SK-N-SH (cell line): Measurements from ENCODE around the gene SDK1. TPM values are rescaled to one million over a fixed set of nuclear protein-coding genes. Genes with fewer than 3 reads are reported as not detected.

ENCODE experiments used
- CTCF ChIA-PET: fragments of 300-600, 350-600 bp; formaldehyde crosslinking; extraction: SDS; loops from one replicate; lab custom pipeline; 2021; lab: Yijun Ruan, JAX
- POLR2A ChIA-PET: fragments of 350-600 bp; sonication (Branson Sonifier 250); formaldehyde crosslinking; extraction: SDS; loops from one replicate; lab custom pipeline; 2020; ENCODE audit warnings: antibody characterized with exemption, inconsistent platforms; lab: Yijun Ruan, JAX
- DNase-seq: peaks from one replicate; pipeline ENCODE4 v3.0.0; 2012
- H2AFZ ChIP-seq: fragments of 200-600 bp; sonication (generic); 2 replicates; pipeline ENCODE4 v1.8.1; 2016; ENCODE audit warnings: antibody characterized with exemption, mild to moderate bottlenecking, low read depth
- H3F3A ChIP-seq: fragments of 200-600 bp; sonication (generic); replicated peaks from 2 replicates; pipeline ENCODE3; 2016; ENCODE audit warnings: antibody characterized with exemption, mild to moderate bottlenecking; ENCODE audit not compliant: insufficient read depth
- H3K27ac ChIP-seq, 2 experiments: fragments of 200-500 bp in 1 of 2; fragments of 200-600 bp in 1 of 2; sonication (Bioruptor generic) in 1 of 2; sonication (generic), shearing (Covaris generic) in 1 of 2; 2 replicates each; pipeline versions ENCODE4 v1.5.1 to v1.6.1; 2014 to 2016; ENCODE audit warnings: low read depth in 2 of 2, inconsistent platforms in 1 of 2, low read length in 1 of 2, mild to moderate bottlenecking in 1 of 2, mixed read lengths in 1 of 2
- H3K27me3 ChIP-seq: fragments of 200-600 bp; sonication (generic), shearing (Covaris generic); 2 replicates; pipeline ENCODE4 v1.6.1; 2016; ENCODE audit warnings: mixed run types; ENCODE audit not compliant: insufficient read depth
- H3K36me3 ChIP-seq, 2 experiments: fragments of 200-500 bp in 1 of 2; fragments of 200-600 bp in 1 of 2; sonication (Bioruptor generic) in 1 of 2; sonication (generic) in 1 of 2; replicated peaks in 1 of 2; 2 replicates each; pipeline versions ENCODE3 to v1.5.1; 2014 to 2016; ENCODE audit warnings: low read length in 1 of 2, mild to moderate bottlenecking in 1 of 2; ENCODE audit not compliant: insufficient read depth in 2 of 2, control insufficient read depth in 1 of 2
- H3K4me1 ChIP-seq, 2 experiments: fragments of 200-500 bp in 1 of 2; fragments of 200-600 bp in 1 of 2; sonication (Bioruptor generic) in 1 of 2; sonication (generic), shearing (Covaris generic) in 1 of 2; 2 replicates each; pipeline versions ENCODE4 v1.5.1 to v1.6.1; 2014 to 2016; ENCODE audit warnings: low read depth in 1 of 2, low read length in 1 of 2, mixed run types in 1 of 2; ENCODE audit not compliant: insufficient read depth in 2 of 2, control insufficient read depth in 1 of 2
- H3K4me2 ChIP-seq: fragments of 200-600 bp; sonication (generic), shearing (Covaris generic); 2 replicates; pipeline ENCODE4 v1.6.1; 2017; ENCODE audit warnings: mixed run types
- H3K4me3 ChIP-seq, 2 experiments: fragments of 200-500 bp in 1 of 2; fragments of 200-600 bp in 1 of 2; sonication (Bioruptor generic) in 1 of 2; sonication (generic), shearing (Covaris generic) in 1 of 2; 2 replicates each; pipeline versions ENCODE4 v1.5.1 to v1.8.1; 2014 to 2016; ENCODE audit warnings: low read depth in 2 of 2, inconsistent platforms in 1 of 2, low read length in 1 of 2, mild to moderate bottlenecking in 1 of 2, mixed read lengths in 1 of 2, moderate library complexity in 1 of 2
- H3K79me2 ChIP-seq: fragments of 200-600 bp; sonication (generic); 2 replicates; pipeline ENCODE4 v1.8.1; 2017; ENCODE audit warnings: mild to moderate bottlenecking; ENCODE audit not compliant: insufficient read depth
- H3K9ac ChIP-seq: fragments of 200-600 bp; sonication (generic); 2 replicates; pipeline ENCODE4 v1.6.1; 2017; ENCODE audit warnings: mixed run types
- H3K9me2 ChIP-seq: fragments of 200-600 bp; sonication (generic); 2 replicates; pipeline ENCODE4 v1.6.1; 2017; ENCODE audit warnings: mixed run types
- H3K9me3 ChIP-seq: fragments of 200-600 bp; sonication (generic); 2 replicates; pipeline ENCODE4 v1.6.1; 2017; ENCODE audit warnings: mixed run types, mild to moderate bottlenecking, moderate library complexity
- H4K20me1 ChIP-seq: fragments of 200-600 bp; sonication (generic); 2 replicates; pipeline ENCODE4 v1.6.1; 2017; ENCODE audit warnings: mild to moderate bottlenecking, mixed run types; ENCODE audit not compliant: insufficient read depth
- EP300 ChIP-seq, 2 experiments: IDR thresholded peaks; 2 replicates each; pipeline versions ENCODE4 v1.4.0 to v1.6.1; 2012; ENCODE audit warnings: borderline replicate concordance in 1 of 2, low read depth in 1 of 2, low read length in 1 of 2
- FOSL2 ChIP-seq: IDR thresholded peaks from 2 replicates; pipeline ENCODE4 v1.4.0; 2012; ENCODE audit warnings: low read depth, mild to moderate bottlenecking, moderate library complexity, borderline replicate concordance
- FOXJ3 ChIP-seq: sonication (generic); formaldehyde crosslinking; IDR thresholded peaks from 2 replicates; pipeline ENCODE4 v1.5.1; 2020; ENCODE audit warnings: mild to moderate bottlenecking, missing genetic modification reagents
- JUND ChIP-seq: IDR thresholded peaks from 2 replicates; pipeline ENCODE4 v1.4.0; 2012
- MEF2A ChIP-seq: IDR thresholded peaks from 2 replicates; pipeline ENCODE4 v1.4.0; 2012; ENCODE audit warnings: low read depth, borderline replicate concordance
- NRF1 ChIP-seq: IDR thresholded peaks from 2 replicates; pipeline ENCODE4 v1.6.1; 2012; ENCODE audit warnings: low read depth, mild to moderate bottlenecking, low read length
- POLR2AphosphoS5 ChIP-seq: IDR thresholded peaks from 2 replicates; pipeline ENCODE4 v1.6.1; 2012; ENCODE audit warnings: low read depth, low read length
- RCOR1 ChIP-seq: fragments of 150-350 bp; IDR thresholded peaks from 2 replicates; pipeline ENCODE4 v1.6.1; 2017; ENCODE audit warnings: antibody characterized with exemption, low read length
- RFX5 ChIP-seq: IDR thresholded peaks from 2 replicates; pipeline ENCODE4 v1.6.1; 2012; ENCODE audit warnings: mild to moderate bottlenecking, improper control_type of control experiment, low read length
- RXRA ChIP-seq: IDR thresholded peaks from 2 replicates; pipeline ENCODE4 v1.4.0; 2012; ENCODE audit warnings: low read depth, mild to moderate bottlenecking, borderline replicate concordance
- SIN3A ChIP-seq: IDR thresholded peaks from 2 replicates; pipeline ENCODE4 v1.6.1; 2012; ENCODE audit warnings: low read depth, mild to moderate bottlenecking, low read length, moderate library complexity, borderline replicate concordance
- TAF1 ChIP-seq: IDR thresholded peaks from 2 replicates; pipeline ENCODE4 v1.6.1; 2012; ENCODE audit warnings: low read depth, mild to moderate bottlenecking, low read length, moderate library complexity, borderline replicate concordance
- TEAD4 ChIP-seq: IDR thresholded peaks from 2 replicates; pipeline ENCODE4 v1.4.0; 2012; ENCODE audit warnings: mild to moderate bottlenecking, borderline replicate concordance; ENCODE audit not compliant: insufficient read depth
- YY1 ChIP-seq: IDR thresholded peaks from 2 replicates; pipeline ENCODE4 v1.4.0; 2012; ENCODE audit warnings: low read depth, mild to moderate bottlenecking
- WGBS: methylation state at CpG from one replicate; pipeline ENCODE4 v1.1.6; 2017; ENCODE audit warnings: low lambda C conversion rate; 5-methylcytosine and 5-hydroxymethylcytosine counted together
- polyA plus RNA-seq, 3 experiments: library from polyadenylated mRNA; depleted of rRNA; stranded (reverse); fragments of >200 nt; gene quantifications; 2 replicates each; pipeline ENCODE4 v1.2.3, GENCODE V29; 2012
- TF ChIP-seq, protein P1 (sequence below): IDR thresholded peaks from 2 replicates; pipeline ENCODE4; 2012
- TF ChIP-seq, protein P2 (sequence below): IDR thresholded peaks from 2 replicates; pipeline ENCODE4 v1.4.0; 2012; ENCODE audit warnings: low read depth
- TF ChIP-seq, protein P3 (sequence below): fragments of 150-350 bp; IDR thresholded peaks from 2 replicates; pipeline ENCODE4 v1.6.1; 2017; ENCODE audit warnings: antibody characterized with exemption, low read length, low read depth, borderline replicate concordance

The SDK1 gene
- polyA plus RNA-seq, 1 of the 3 experiments (the other 2 are of a cell fraction), result 1.2 TPM

DNA sequence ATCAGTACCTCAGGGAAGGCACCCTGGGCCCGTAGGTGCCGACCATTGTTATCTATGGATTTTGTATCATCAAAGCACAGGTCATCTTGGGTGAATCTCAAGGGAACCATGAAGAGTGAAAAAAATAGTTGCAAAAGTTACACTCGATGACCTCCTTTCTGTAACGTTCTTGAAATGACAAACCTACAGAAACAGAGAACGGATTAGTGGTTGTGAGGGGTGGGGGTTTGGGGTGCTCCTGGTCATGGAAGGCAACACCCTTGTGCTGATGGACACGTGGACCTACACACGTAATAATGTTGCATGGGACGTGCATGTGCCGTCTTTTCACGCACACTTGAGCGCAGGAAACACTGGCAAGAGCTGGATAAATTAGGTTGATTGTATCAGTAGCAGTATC lies 655.9 kb downstream of the SDK1 start:
- Histone ChIP-seq H3K9me2 (no peaks in the 10 kb centered on the region), H3K79me2 (no peaks in the 10 kb centered on the region), H3F3A (no peaks in the 10 kb centered on the region), H3K36me3 (no peaks in the 10 kb centered on the region), H4K20me1 (no peaks in the 10 kb centered on the region), H3K27ac (no peak overlapping the region), H3K9ac (no peak overlapping the region), H3K9me3 (no peaks in the 10 kb centered on the region), H3K27me3 (no peaks in the 10 kb centered on the region), H3K4me1 (peaks cover 0 to 10% of the 10 kb centered on the region in 2 experiments; a peak in 2 of 4 replicates), H2AFZ (no peak overlapping the region), H3K4me2 (no peak overlapping the region), H3K4me3 (no peak overlapping the region)
- 58% methylated on average over 11 of the region's 11 CpGs for WGBS
- ChIA-PET POLR2A (no interaction called here), CTCF (interaction anchor here (0.8 to 1.4 kb wide), 4 partner anchors 8 to 341 kb away, joined by 3 to 4 read pairs (median 3); no protein-coding TSS in a partner anchor)
- DNase-seq, result no peak
- TF ChIP-seq, protein P1, sequence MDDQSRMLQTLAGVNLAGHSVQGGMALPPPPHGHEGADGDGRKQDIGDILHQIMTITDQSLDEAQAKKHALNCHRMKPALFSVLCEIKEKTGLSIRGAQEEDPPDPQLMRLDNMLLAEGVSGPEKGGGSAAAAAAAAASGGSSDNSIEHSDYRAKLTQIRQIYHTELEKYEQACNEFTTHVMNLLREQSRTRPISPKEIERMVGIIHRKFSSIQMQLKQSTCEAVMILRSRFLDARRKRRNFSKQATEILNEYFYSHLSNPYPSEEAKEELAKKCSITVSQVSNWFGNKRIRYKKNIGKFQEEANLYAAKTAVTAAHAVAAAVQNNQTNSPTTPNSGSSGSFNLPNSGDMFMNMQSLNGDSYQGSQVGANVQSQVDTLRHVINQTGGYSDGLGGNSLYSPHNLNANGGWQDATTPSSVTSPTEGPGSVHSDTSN, result no peak
- no peak for TF ChIP-seq EP300 (IDR thresholded peaks at IDR 0.05; ENCODE audit: borderline replicate concordance in 1 of 2, low read depth in 1 of 2, low read length in 1 of 2)
- TF ChIP-seq POLR2AphosphoS5, result no peak
- no peak for TF ChIP-seq MEF2A

DNA sequence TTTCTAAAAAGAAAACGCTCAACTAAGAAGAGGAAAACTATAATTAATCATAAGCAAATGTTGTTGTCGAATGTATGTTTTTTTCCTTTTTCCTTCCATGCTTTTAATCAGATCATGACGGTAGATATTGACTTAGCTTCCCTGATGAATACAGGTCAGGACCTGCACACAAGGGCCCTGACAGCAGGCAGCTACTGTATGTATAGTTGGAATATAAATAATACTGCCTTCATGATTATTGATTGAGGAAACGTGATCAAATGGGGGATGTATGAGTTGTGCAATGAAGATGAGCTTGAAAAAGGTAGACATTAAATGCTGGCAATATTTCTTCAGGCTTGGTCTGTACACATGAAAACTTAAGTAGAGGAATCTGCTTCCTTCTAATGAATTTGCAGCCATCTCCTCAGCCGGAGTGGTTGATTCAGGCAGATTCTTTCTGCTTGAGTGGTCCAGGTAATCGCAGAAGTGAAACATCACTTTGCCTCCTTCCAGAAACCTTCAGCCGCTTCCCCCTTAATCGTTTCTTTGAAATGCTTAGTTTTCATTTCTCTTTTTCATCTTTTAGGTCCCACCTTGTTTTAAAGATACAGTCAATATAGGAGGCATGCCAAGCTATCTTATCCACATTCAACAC lies 656.5 kb downstream of the SDK1 start:
- 66% methylated on average over 8 of the region's 8 CpGs for WGBS
- no peaks in the 10 kb centered on the region for H3K9me3 ChIP-seq
- no peaks in the 10 kb centered on the region for H3K79me2 ChIP-seq
- H3K9me2 ChIP-seq, result no peaks in the 10 kb centered on the region
- CTCF ChIA-PET, result interaction anchor here (0.6 to 1.4 kb wide), 5 partner anchors 16 to 1278 kb away, joined by 3 to 4 read pairs (median 3); no protein-coding TSS in a partner anchor
- H3K4me2 ChIP-seq, result no peak overlapping the region
- H3K4me3 ChIP-seq, result no peak overlapping the region
- H3K36me3 ChIP-seq, result no peaks in the 10 kb centered on the region
- POLR2A ChIA-PET, result no interaction called here
- H4K20me1 ChIP-seq, result no peaks in the 10 kb centered on the region
- H2AFZ ChIP-seq, result no peak overlapping the region
- no peaks in the 10 kb centered on the region for H3F3A ChIP-seq
- DNase-seq, result no peak
- no peak for TF ChIP-seq YY1
- TF ChIP-seq RCOR1, result no peak
- no peak for TF ChIP-seq POLR2AphosphoS5
- TF ChIP-seq, protein P2, sequence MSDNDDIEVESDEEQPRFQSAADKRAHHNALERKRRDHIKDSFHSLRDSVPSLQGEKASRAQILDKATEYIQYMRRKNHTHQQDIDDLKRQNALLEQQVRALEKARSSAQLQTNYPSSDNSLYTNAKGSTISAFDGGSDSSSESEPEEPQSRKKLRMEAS, result no peak
- TF ChIP-seq RXRA, result no peak
- no peak for TF ChIP-seq FOXJ3
- TF ChIP-seq SIN3A, result no peak
- TF ChIP-seq, protein P1, result no peak
- TF ChIP-seq TEAD4, result no peak
- no peak for TF ChIP-seq EP300 (IDR thresholded peaks at IDR 0.05; ENCODE audit: borderline replicate concordance in 1 of 2, low read depth in 1 of 2, low read length in 1 of 2)
- no peak for TF ChIP-seq FOSL2
- TF ChIP-seq MEF2A, result no peak
- no peak for TF ChIP-seq TAF1
- TF ChIP-seq JUND, result no peak
- TF ChIP-seq, protein P3, sequence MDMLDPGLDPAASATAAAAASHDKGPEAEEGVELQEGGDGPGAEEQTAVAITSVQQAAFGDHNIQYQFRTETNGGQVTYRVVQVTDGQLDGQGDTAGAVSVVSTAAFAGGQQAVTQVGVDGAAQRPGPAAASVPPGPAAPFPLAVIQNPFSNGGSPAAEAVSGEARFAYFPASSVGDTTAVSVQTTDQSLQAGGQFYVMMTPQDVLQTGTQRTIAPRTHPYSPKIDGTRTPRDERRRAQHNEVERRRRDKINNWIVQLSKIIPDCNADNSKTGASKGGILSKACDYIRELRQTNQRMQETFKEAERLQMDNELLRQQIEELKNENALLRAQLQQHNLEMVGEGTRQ, result no peak
- no peak for TF ChIP-seq NRF1
- TF ChIP-seq RFX5, result no peak
- H3K27me3 ChIP-seq, result no peaks in the 10 kb centered on the region
- H3K4me1 ChIP-seq, result peaks cover 0 to 10% of the 10 kb centered on the region in 2 experiments; a peak in 2 of 4 replicates
- no peak overlapping the region for H3K27ac ChIP-seq
- no peak overlapping the region for H3K9ac ChIP-seq
